Caco-2 (cell line): Measurements from ENCODE around the gene TPD52L1. TPM values are rescaled to one million over a fixed set of nuclear protein-coding genes. Genes with fewer than 3 reads are reported as not detected.

Experiments
- BruUV-seq: library from RNA; stranded (reverse); fragments of 400-500 nt; replicated peaks from 2 replicates; lab custom pipeline; 2021; lab: Mats Ljungman, UMichigan
- CTCF ChIA-PET: fragments of 300-600 bp; sonication (Branson Sonifier 250); formaldehyde crosslinking; loops from one replicate; lab custom pipeline; 2022; ENCODE audit warnings: antibody characterized with exemption; lab: Charles Lee
- POLR2A ChIA-PET: fragments of 300-600 bp; sonication (Branson Sonifier 250); formaldehyde crosslinking; loops from one replicate; lab custom pipeline; 2022; ENCODE audit warnings: antibody characterized with exemption; lab: Charles Lee
- DNase-seq, 2 experiments: peaks; one replicate each; pipeline versions ENCODE4 v3.0.0 to v3.0.0-alpha.2; 2020 to 2022
- H3K27me3 ChIP-seq: replicated peaks from 2 replicates; pipeline ENCODE4 v1.6.0; 2011; ENCODE audit warnings: low read length; ENCODE audit not compliant: control insufficient read depth, insufficient read depth
- H3K36me3 ChIP-seq: 2 replicates; pipeline ENCODE4 v1.5.1; 2011; ENCODE audit warnings: low read length; ENCODE audit not compliant: control insufficient read depth, insufficient read depth
- H3K4me1 ChIP-seq: fragments of 250-450 bp; sonication (Bioruptor Pico); 2 replicates; pipeline ENCODE4 v1.5.1; 2020; ENCODE audit warnings: mild to moderate bottlenecking
- H3K4me3 ChIP-seq: 2 replicates; pipeline ENCODE4 v1.5.1; 2011; ENCODE audit warnings: low read depth, mild to moderate bottlenecking, control low read depth, low read length
- H3K9me3 ChIP-seq: fragments of 250-450 bp; sonication (Bioruptor Pico); 2 replicates; pipeline ENCODE4 v1.5.1; 2020; ENCODE audit warnings: mild to moderate bottlenecking, moderate library complexity
- H3K27ac Mint-ChIP-seq: one replicate; pipeline ENCODE4 v1.8.0; 2022; ENCODE audit warnings: mixed read lengths; ENCODE audit not compliant: unreplicated experiment
- H3K27me3 Mint-ChIP-seq: one replicate; pipeline ENCODE4 v1.8.0; 2022; ENCODE audit warnings: mixed read lengths; ENCODE audit not compliant: insufficient read depth, unreplicated experiment
- H3K36me3 Mint-ChIP-seq: one replicate; pipeline ENCODE4 v1.8.0; 2022; ENCODE audit warnings: mild to moderate bottlenecking, mixed read lengths; ENCODE audit not compliant: insufficient read depth, unreplicated experiment
- H3K4me1 Mint-ChIP-seq: one replicate; pipeline ENCODE4 v1.8.0; 2022; ENCODE audit warnings: low read depth, mixed read lengths; ENCODE audit not compliant: unreplicated experiment
- H3K4me3 Mint-ChIP-seq: one replicate; pipeline ENCODE4 v1.8.0; 2022; ENCODE audit warnings: mild to moderate bottlenecking, moderate library complexity, mixed read lengths; ENCODE audit not compliant: unreplicated experiment
- H3K9me3 Mint-ChIP-seq: one replicate; pipeline ENCODE4 v1.8.0; 2022; ENCODE audit warnings: mixed read lengths; ENCODE audit not compliant: unreplicated experiment
- CTCF ChIP-seq, 2 experiments: fragments of 200-600 bp in 1 of 2; IDR thresholded peaks; 1 replicate in 1 of 2; 2 replicates in 1 of 2; pipeline versions ENCODE4 v1.5.1 to v1.8.0; 2011 to 2022; ENCODE audit warnings: antibody characterized with exemption in 1 of 2, control low read depth in 1 of 2, inconsistent platforms in 1 of 2, low read depth in 1 of 2, low read length in 1 of 2, mild to moderate bottlenecking in 1 of 2, moderate library complexity in 1 of 2; ENCODE audit not compliant: insufficient read depth in 1 of 2, severe bottlenecking in 1 of 2, unreplicated experiment in 1 of 2
- intact Hi-C: fragments of 100-400 bp; cut with micrococcal nuclease; formaldehyde crosslinking; loops from one replicate; pipeline ENCODE4 v1.10.0; 2022; ENCODE audit not compliant: unreplicated experiment
- total RNA-seq: library from RNA; stranded (reverse); gene quantifications from 2 replicates; pipeline ENCODE4 v1.2.3, GENCODE V29; 2022

Gene TPD52L1
- total RNA-seq, 1 experiment from 2014 or later: 83.9 TPM

GRCh38 chr6:125273251-125273650, 119.7 kb downstream of the TPD52L1 start:
- H3K9me3 Mint-ChIP-seq: no peaks in the 10 kb centered on the region
- intact Hi-C loops: no loop called here
- Histone ChIP-seq H3K36me3 (peaks cover 1% of the 10 kb centered on the region; the same call in 1 of the 2 replicates), H3K9me3 (no peaks in the 10 kb centered on the region), H3K4me3 (no peak overlapping the region), H3K4me1 (no peaks in the 10 kb centered on the region), H3K27me3 (no peaks in the 10 kb centered on the region)
- CTCF ChIA-PET: no interaction called here
- TF ChIP-seq CTCF (IDR thresholded peaks at IDR 0.05; ENCODE audit: insufficient read depth in 1 of 2, low read depth in 1 of 2, low read length in 1 of 2, severe bottlenecking in 1 of 2, unreplicated experiment in 1 of 2): no peak
- no peak overlapping the region for H3K4me3 Mint-ChIP-seq
- H3K4me1 Mint-ChIP-seq: no peaks in the 10 kb centered on the region
- H3K36me3 Mint-ChIP-seq: no peaks in the 10 kb centered on the region
- H3K27me3 Mint-ChIP-seq: no peaks in the 10 kb centered on the region
- no peak for DNase-seq
- H3K27ac Mint-ChIP-seq: no peak overlapping the region
- POLR2A ChIA-PET: no interaction called here
- BruUV-seq: no TSS peak

GRCh38 chr6:125273965-125274364, 120.4 kb downstream of the TPD52L1 start:
- Histone ChIP-seq H3K36me3 (peaks cover 1% of the 10 kb centered on the region; the same call in 1 of the 2 replicates), H3K4me1 (no peaks in the 10 kb centered on the region), H3K4me3 (no peak overlapping the region), H3K9me3 (no peaks in the 10 kb centered on the region), H3K27me3 (no peaks in the 10 kb centered on the region)
- TF ChIP-seq CTCF (IDR thresholded peaks at IDR 0.05; ENCODE audit: insufficient read depth in 1 of 2, low read depth in 1 of 2, low read length in 1 of 2, severe bottlenecking in 1 of 2, unreplicated experiment in 1 of 2): no peak
- no peaks in the 10 kb centered on the region for H3K4me1 Mint-ChIP-seq
- intact Hi-C loops: no loop called here
- BruUV-seq: no TSS peak
- H3K27ac Mint-ChIP-seq: no peak overlapping the region
- CTCF ChIA-PET: no interaction called here
- no peaks in the 10 kb centered on the region for H3K9me3 Mint-ChIP-seq
- POLR2A ChIA-PET: no interaction called here
- no peak for DNase-seq
- no peaks in the 10 kb centered on the region for H3K27me3 Mint-ChIP-seq
- no peaks in the 10 kb centered on the region for H3K36me3 Mint-ChIP-seq
- no peak overlapping the region for H3K4me3 Mint-ChIP-seq

GRCh38 chr6:125274935-125275334, 121.4 kb downstream of the TPD52L1 start:
- H3K27ac Mint-ChIP-seq: no peak overlapping the region
- H3K36me3 Mint-ChIP-seq: no peaks in the 10 kb centered on the region
- TF ChIP-seq CTCF (IDR thresholded peaks at IDR 0.05; ENCODE audit: insufficient read depth in 1 of 2, low read depth in 1 of 2, low read length in 1 of 2, severe bottlenecking in 1 of 2, unreplicated experiment in 1 of 2): no peak
- Histone ChIP-seq H3K36me3 (peaks cover 1% of the 10 kb centered on the region; the same call in 1 of the 2 replicates), H3K9me3 (no peaks in the 10 kb centered on the region), H3K4me1 (no peaks in the 10 kb centered on the region), H3K27me3 (no peaks in the 10 kb centered on the region), H3K4me3 (no peak overlapping the region)
- BruUV-seq: no TSS peak
- no peaks in the 10 kb centered on the region for H3K4me1 Mint-ChIP-seq
- H3K9me3 Mint-ChIP-seq: no peaks in the 10 kb centered on the region
- H3K4me3 Mint-ChIP-seq: no peak overlapping the region
- ChIA-PET POLR2A (no interaction called here), CTCF (no interaction called here)
- no peaks in the 10 kb centered on the region for H3K27me3 Mint-ChIP-seq
- no peak for DNase-seq
- intact Hi-C loops: no loop called here
